Naive B cell (primary cell): ENCODE results near the gene CFAP100. TPM values are rescaled to one million over a fixed set of nuclear protein-coding genes. Genes with fewer than 3 reads are reported as not detected.

Experiments
- ATAC-seq, 2 donors: fragments of 150-1000 bp; cut with Tn5 transposase; 2 replicates each; pipeline ENCODE4 v1.10.0; 2021; ENCODE audit warnings: low read depth in 2 of 2, mild to moderate bottlenecking in 2 of 2, moderate library complexity in 2 of 2
- DNase-seq: peaks from one replicate; pipeline ENCODE4 v3.0.0; 2022
- H3K27ac Mint-ChIP-seq, 6 donors: one replicate each; pipeline ENCODE4 v1.8.0; 2020 to 2022; ENCODE audit warnings: mild to moderate bottlenecking in 6 of 6, mixed read lengths in 6 of 6, moderate library complexity in 5 of 6, inconsistent platforms in 2 of 6
- H3K27me3 Mint-ChIP-seq, 3 donors: one replicate each; pipeline ENCODE4 v1.8.0; 2021 to 2022; ENCODE audit warnings: mixed read lengths in 3 of 3, mild to moderate bottlenecking in 1 of 3
- H3K36me3 Mint-ChIP-seq, 2 donors: one replicate each; pipeline ENCODE4 v1.8.0; 2020 to 2022; ENCODE audit warnings: mixed read lengths in 2 of 2, inconsistent platforms in 1 of 2, mild to moderate bottlenecking in 1 of 2
- H3K4me1 Mint-ChIP-seq, 3 donors: one replicate each; pipeline ENCODE4 v1.8.0; 2020 to 2022; ENCODE audit warnings: mixed read lengths in 3 of 3, inconsistent platforms in 1 of 3, mild to moderate bottlenecking in 1 of 3, moderate library complexity in 1 of 3
- H3K4me3 Mint-ChIP-seq, 8 donors: one replicate each; pipeline ENCODE4 v1.8.0; 2020 to 2022; ENCODE audit warnings: mild to moderate bottlenecking in 8 of 8, mixed read lengths in 8 of 8, moderate library complexity in 8 of 8, inconsistent platforms in 2 of 8
- H3K9me3 Mint-ChIP-seq, 7 donors: one replicate each; pipeline ENCODE4 v1.8.0; 2020 to 2022; ENCODE audit warnings: mixed read lengths in 7 of 7, mild to moderate bottlenecking in 5 of 7, inconsistent platforms in 2 of 7, moderate library complexity in 1 of 7
- polyA plus RNA-seq, 6 donors: library from polyadenylated mRNA; unstranded; fragments of 300-500 nt; fragmentation: Illumina TruSeq; gene quantifications; one replicate each; pipeline ENCODE4 v1.2.3, GENCODE V29; 2021; ENCODE audit warnings: low read depth in 6 of 6

CFAP100 gene
- polyA plus RNA-seq, 6 donors from 2014 or later: not detected

DNA sequence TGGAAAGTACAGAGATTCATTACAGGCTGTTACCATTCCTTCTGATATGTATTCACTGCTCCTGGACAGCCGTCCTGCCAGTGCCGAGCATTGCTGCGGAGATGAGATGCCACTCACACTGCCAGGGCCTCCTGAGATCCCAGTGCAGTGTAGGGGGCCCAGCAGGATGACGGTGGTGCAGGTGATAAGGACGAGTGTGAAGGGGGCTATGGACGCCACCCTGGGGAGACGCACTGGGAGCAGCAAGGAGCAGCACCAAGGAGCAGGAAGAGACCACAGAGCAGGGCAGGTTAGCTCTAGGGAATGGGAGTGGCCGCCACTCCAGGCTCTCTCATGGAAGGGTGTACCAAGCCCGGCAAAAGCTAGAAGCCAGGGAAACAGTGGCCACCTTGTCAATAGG lies 33.5 kb upstream of the CFAP100 start:
- Mint-ChIP-seq H3K27ac (no peak overlapping the region), H3K9me3 (no peaks in the 10 kb centered on the region), H3K27me3 (peaks cover 34 to 72% (median 71%) of the 10 kb centered on the region in 3 donors), H3K4me1 (peaks cover 11 to 15% (median 13%) of the 10 kb centered on the region in 3 donors), H3K4me3 (no peak overlapping the region), H3K36me3 (no peaks in the 10 kb centered on the region)
- ATAC-seq (no peak), DNase-seq (no peak)

DNA sequence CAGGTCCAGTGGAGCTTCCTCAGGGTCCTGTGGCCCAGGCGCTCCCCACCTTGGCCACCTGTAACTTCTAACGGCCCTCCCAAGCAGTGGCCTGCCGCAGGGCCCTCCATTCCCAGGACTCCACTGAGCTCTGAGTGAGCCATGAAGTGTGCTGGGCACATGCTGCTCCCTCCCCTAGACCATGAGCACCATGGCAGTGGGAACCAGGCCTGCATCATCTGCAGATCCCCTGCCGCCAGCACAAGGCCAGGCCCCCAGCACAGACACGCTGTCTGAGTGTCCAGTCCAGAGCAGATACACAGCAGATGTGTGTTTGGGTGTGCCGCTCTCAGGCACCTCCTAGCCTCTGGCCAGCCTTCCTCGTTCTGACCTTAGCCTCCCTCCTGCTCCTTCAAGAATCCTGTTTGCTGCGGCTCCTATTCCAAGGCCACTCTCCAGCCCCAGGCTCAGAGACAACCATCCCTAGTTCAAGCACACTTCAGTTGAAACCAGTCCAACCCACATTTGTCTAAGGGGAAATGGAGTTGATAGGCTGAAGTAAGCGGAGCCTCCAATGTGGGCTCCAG lies 30.5 kb upstream of the CFAP100 start:
- H3K36me3 Mint-ChIP-seq: no peaks in the 10 kb centered on the region
- H3K4me3 Mint-ChIP-seq: peak overlapping the region in 1 of 8 donors; percentile 57
- H3K4me1 Mint-ChIP-seq: peaks cover 0 to 4% (median 0%) of the 10 kb centered on the region in 3 donors
- no peak overlapping the region for H3K27ac Mint-ChIP-seq
- peaks cover 21 to 65% (median 63%) of the 10 kb centered on the region in 3 donors for H3K27me3 Mint-ChIP-seq
- ATAC-seq: no peak
- no peak for DNase-seq
- no peaks in the 10 kb centered on the region for H3K9me3 Mint-ChIP-seq

- H3K27ac Mint-ChIP-seq: peak overlapping the region in 1 of 6 donors; percentile 90
- H3K4me1 Mint-ChIP-seq: peaks cover 0 to 4% (median 0%) of the 10 kb centered on the region in 3 donors
- DNase-seq: no peak
- peaks cover 16 to 60% (median 57%) of the 10 kb centered on the region in 3 donors for H3K27me3 Mint-ChIP-seq
- no peak for ATAC-seq
- no peaks in the 10 kb centered on the region for H3K9me3 Mint-ChIP-seq
- H3K4me3 Mint-ChIP-seq: no peak overlapping the region
- no peaks in the 10 kb centered on the region for H3K36me3 Mint-ChIP-seq
These were observed 29.9 kb upstream of the CFAP100 start for GRCh38 chr3:126364731-126365301.

GRCh38 chr3:126365351-126366277 lies 29.1 kb upstream of the CFAP100 start:
- Mint-ChIP-seq H3K27me3 (peaks cover 11 to 53% (median 49%) of the 10 kb centered on the region in 3 donors), H3K4me3 (peak overlapping the region in 1 of 8 donors; percentile 22), H3K36me3 (no peaks in the 10 kb centered on the region), H3K9me3 (no peaks in the 10 kb centered on the region), H3K4me1 (peaks cover 0 to 4% (median 0%) of the 10 kb centered on the region in 3 donors), H3K27ac (no peak overlapping the region)
- DNase-seq (no peak), ATAC-seq (no peak)

DNA sequence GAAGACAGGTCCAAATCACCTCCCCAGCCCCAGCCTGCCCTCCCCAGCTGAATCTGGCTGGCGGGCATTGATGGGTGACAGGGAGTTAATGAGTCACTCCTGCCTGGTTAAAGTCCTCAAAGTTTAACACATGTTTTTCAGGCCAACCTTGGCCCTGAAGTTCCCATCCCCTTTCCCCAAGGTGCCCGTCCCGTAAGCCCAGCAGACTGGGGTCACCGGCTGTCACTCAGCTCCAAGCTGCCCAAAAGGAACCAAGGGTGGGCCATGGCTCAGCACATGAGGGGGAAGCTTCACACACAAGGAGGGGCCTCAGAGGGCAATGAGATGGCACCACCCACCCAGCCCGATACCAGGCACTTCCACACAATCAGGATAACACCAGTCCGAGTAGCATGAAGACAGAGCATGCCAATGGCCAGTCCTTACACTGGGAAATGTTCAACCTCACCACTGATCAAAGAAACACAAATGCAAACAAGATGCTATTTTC lies 27.3 kb upstream of the CFAP100 start:
- H3K36me3 Mint-ChIP-seq: no peaks in the 10 kb centered on the region
- no peaks in the 10 kb centered on the region for H3K9me3 Mint-ChIP-seq
- peaks cover 0 to 4% (median 0%) of the 10 kb centered on the region in 3 donors for H3K4me1 Mint-ChIP-seq
- H3K27me3 Mint-ChIP-seq: peaks cover 3 to 45% (median 36%) of the 10 kb centered on the region in 3 donors
- ATAC-seq (no peak), DNase-seq (no peak)
- H3K4me3 Mint-ChIP-seq: no peak overlapping the region
- H3K27ac Mint-ChIP-seq: no peak overlapping the region

DNA sequence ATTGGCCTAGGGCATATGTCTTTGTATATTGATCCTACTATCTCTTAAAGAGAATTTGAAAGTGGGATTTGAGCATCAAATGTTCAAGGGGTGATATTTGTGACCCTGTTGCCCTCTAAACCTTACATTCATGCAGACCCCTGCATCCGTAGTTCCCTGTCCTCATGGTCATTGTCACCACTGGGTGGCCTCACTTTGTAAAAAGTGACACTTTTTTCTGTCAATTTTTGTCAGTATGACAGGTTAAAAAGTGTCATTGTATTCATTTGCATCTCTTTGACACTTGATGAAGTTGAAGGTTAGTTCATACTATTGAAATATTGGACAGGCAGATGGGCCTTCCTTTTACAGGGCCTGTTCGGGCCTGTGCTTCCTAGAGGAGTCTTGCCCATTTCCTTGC lies 25.2 kb upstream of the CFAP100 start:
- H3K27me3 Mint-ChIP-seq: peaks cover 0 to 32% (median 29%) of the 10 kb centered on the region in 3 donors
- no peak for ATAC-seq
- no peaks in the 10 kb centered on the region for H3K36me3 Mint-ChIP-seq
- no peak for DNase-seq
- H3K9me3 Mint-ChIP-seq: no peaks in the 10 kb centered on the region
- H3K4me1 Mint-ChIP-seq: no peaks in the 10 kb centered on the region
- H3K27ac Mint-ChIP-seq: peak overlapping the region in 1 of 6 donors; percentile 27
- H3K4me3 Mint-ChIP-seq: no peak overlapping the region

DNA sequence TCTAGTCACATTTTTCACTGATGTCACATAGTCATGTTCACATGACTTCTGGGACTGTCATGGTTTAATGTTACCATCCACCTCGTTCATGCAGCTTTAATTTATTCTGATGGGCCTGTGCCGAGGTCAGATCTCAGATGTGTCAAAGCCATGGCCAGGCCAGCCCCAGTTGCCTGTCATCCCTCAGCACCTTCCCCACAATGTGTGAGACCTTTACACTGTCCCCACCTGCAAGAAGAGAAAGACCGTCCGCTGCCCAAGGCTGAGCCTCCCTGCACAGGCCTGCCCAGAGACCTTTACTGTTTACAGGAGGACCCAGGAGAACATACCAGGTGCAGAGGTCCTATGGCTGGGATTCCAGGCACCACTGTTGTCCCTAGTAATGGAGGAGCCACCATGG lies 24.7 kb upstream of the CFAP100 start:
- Mint-ChIP-seq H3K9me3 (no peaks in the 10 kb centered on the region), H3K4me3 (no peak overlapping the region), H3K27ac (peak overlapping the region in 1 of 6 donors; percentile 59), H3K27me3 (peaks cover 0 to 29% (median 23%) of the 10 kb centered on the region in 3 donors), H3K36me3 (no peaks in the 10 kb centered on the region), H3K4me1 (no peaks in the 10 kb centered on the region)
- ATAC-seq: no peak
- DNase-seq: no peak

DNA sequence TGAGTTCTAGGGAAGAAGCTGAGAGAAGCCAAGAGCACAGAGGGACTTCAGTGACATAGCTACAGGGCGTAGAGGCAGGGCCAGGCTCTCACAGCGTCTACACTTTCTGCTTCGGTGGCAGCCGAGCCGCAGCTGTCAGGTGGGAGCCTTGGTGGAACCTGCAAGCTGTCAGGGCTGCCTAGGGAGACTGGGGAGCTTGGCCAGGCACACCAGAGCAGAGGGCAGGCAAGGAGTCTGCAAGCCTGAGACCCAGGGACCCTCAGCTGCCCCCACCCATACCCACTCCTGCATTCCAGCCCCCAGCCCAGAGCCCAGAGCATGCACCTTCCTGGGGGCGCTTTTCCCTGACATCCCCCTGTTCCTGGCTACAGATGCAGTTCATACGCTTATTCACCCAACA lies 24.1 kb upstream of the CFAP100 start:
- Mint-ChIP-seq H3K9me3 (no peaks in the 10 kb centered on the region), H3K27ac (peak overlapping the region in 1 of 6 donors; percentile 59), H3K27me3 (peaks cover 0 to 27% (median 20%) of the 10 kb centered on the region in 3 donors), H3K4me1 (no peaks in the 10 kb centered on the region), H3K4me3 (no peak overlapping the region), H3K36me3 (no peaks in the 10 kb centered on the region)
- no peak for ATAC-seq
- DNase-seq: no peak

DNA sequence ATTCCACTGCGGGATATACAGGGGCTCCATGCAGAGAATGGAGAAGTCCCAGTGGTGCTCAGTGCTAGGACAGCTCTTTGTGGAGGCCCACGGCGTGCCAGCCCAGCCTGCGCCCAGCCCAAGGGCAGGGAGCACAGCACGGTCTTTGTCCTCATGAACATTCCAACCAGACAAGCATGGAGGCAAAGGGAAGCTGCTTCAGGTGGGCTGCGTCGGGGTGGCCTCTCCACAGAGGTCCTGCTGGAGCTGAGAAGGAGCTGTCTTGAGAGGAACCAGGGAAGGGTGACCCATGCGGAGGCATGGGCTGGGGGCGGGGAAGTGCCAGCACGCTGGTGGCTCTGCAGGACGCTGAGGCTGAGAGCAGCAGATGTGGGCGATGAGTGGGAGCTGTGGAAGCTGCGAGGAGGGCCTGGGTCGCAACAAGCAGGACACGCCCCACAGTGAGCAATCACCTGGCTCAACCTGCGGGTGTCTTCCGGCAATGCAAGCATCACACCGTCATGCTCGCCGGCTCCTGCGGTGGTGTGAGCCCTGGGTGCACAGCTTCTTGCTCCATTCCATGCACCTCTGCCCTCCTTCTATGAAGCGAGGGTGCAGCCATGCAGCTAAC lies 23.5 kb upstream of the CFAP100 start:
- H3K27me3 Mint-ChIP-seq: peaks cover 0 to 24% (median 14%) of the 10 kb centered on the region in 3 donors
- DNase-seq (no peak), ATAC-seq (no peak)
- H3K36me3 Mint-ChIP-seq: no peaks in the 10 kb centered on the region
- no peaks in the 10 kb centered on the region for H3K4me1 Mint-ChIP-seq
- H3K27ac Mint-ChIP-seq: no peak overlapping the region
- H3K9me3 Mint-ChIP-seq: no peaks in the 10 kb centered on the region
- H3K4me3 Mint-ChIP-seq: no peak overlapping the region

DNA sequence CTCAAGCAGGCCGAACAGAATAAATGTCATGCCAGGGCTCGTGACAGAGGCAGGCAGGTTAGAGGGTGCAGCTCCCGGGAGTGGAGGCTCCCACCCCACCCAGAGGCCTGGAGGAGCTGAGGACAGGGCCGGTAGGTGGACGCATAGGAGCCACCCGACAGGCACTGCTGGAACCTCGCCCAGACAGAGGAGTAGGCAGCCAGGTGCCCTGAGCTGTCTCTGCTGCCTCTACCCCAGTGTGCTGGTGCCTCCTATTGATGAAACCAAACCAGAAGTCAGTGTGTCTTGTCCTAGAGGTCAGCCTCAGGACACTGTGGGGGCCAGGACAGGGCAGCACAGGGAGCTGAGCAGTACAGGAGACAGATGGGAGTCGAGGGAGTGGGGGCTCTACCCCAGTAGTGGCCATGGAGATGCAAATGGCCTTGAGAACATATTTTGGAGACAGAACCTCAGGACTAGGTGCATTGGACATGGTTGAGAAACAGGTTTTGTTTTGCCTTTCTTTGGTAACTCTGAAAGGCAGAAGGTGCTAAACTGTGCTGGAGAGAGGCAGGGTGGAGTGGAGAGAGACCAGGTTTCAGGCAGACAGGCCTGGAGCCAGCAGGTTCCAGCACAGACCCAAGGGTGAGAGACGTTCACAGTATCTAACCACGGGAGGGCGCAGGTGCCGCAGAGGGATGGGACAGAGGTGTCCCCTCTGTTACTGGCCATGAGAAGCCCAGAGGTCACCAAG lies 22.1 kb upstream of the CFAP100 start:
- Mint-ChIP-seq H3K4me1 (no peaks in the 10 kb centered on the region), H3K4me3 (no peak overlapping the region), H3K9me3 (no peaks in the 10 kb centered on the region), H3K27ac (no peak overlapping the region), H3K27me3 (peaks cover 0 to 20% (median 8%) of the 10 kb centered on the region in 3 donors), H3K36me3 (no peaks in the 10 kb centered on the region)
- DNase-seq (no peak), ATAC-seq (no peak)

GRCh38 chr3:126373146-126373613 lies 21.5 kb upstream of the CFAP100 start:
- H3K9me3 Mint-ChIP-seq: no peaks in the 10 kb centered on the region
- no peak overlapping the region for H3K27ac Mint-ChIP-seq
- DNase-seq (no peak), ATAC-seq (no peak)
- H3K27me3 Mint-ChIP-seq: peaks cover 0 to 22% (median 8%) of the 10 kb centered on the region in 3 donors
- H3K36me3 Mint-ChIP-seq: no peaks in the 10 kb centered on the region
- H3K4me3 Mint-ChIP-seq: no peak overlapping the region
- no peaks in the 10 kb centered on the region for H3K4me1 Mint-ChIP-seq

DNA sequence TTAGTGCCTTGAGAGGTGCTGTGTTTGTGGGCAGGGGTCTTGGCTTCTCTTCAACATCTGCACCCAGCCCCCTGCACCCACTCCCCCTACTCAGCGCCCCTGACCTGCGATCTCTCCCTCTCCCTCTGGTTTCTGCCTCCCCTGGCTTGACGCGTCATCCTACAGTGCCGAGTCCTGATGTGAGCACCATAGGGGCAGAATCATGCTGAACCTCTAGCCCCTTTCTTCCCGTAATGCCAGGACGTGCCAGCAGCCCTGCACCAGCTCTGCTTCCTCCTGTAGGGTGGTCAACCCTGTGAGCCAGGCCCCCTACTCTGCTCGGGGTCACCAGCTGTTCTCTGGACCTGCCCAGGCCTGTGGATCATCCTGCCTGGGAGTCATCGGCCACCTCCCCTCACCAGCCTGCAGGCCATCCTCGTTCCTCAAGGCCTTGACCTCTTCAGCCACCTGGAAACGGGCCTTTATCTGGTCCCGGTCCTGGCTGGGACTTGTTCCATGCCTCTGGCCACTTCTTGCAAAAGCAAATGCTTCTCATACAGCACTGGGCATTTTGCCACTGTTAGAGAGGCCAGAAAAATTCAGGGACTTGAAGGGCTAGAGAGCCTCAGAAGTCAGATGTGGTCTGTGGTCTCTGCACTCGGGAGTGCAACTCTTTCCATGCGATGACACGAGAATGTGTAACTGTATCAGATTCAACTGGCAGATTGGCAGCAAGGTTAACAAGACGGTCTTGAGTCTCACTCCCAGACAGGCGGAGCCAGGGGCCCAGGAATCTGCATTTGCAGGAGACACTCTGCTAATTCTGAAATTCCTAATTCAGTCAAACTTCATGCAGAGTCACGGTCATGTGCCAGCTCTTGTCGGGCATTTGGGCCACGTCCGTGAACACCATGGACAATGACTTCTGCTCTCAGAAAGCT lies 20.8 kb upstream of the CFAP100 start:
- H3K9me3 Mint-ChIP-seq: peaks cover 0 to under 1% (median 0%) of the 10 kb centered on the region in 7 donors
- no peak overlapping the region for H3K4me3 Mint-ChIP-seq
- no peaks in the 10 kb centered on the region for H3K4me1 Mint-ChIP-seq
- H3K27ac Mint-ChIP-seq: no peak overlapping the region
- no peaks in the 10 kb centered on the region for H3K36me3 Mint-ChIP-seq
- DNase-seq (no peak), ATAC-seq (no peak)
- peaks cover 0 to 20% (median 9%) of the 10 kb centered on the region in 3 donors for H3K27me3 Mint-ChIP-seq
